ENCODE data around the gene NTN4. TPM values are rescaled to one million over a fixed set of nuclear protein-coding genes. Genes with fewer than 3 reads are reported as not detected.
A peak's percentile ranks its signal among the peaks of the same experiment; 100 is the strongest.

NTN4 gene
- total RNA-seq, 2 donors from 2014 or later, result 79.2 to 118 TPM

GRCh38 chr12:95723693-95724384, 66.7 kb downstream of the NTN4 start:
- 66% methylated on average over 4 of the region's 4 CpGs for WGBS
- H3K36me3 ChIP-seq, result no peaks in the 10 kb centered on the region
- DNase-seq (ENCODE audit: low spot score), result no peak
- H3K4me1 ChIP-seq (replicated peaks), result no peaks in the 10 kb centered on the region
- TF ChIP-seq CTCF (IDR thresholded peaks at IDR 0.05), result no peak
- TF ChIP-seq POLR2AphosphoS5 (IDR thresholded peaks at IDR 0.05), result no peak
- no peak for TF ChIP-seq POLR2A (IDR thresholded peaks at IDR 0.05)
- no peaks in the 10 kb centered on the region for H3K9me3 ChIP-seq
- intact Hi-C loops (cut with DNase I), result no loop called here
- no peak overlapping the region for H3K27ac ChIP-seq
- H3K4me3 ChIP-seq, result no peak overlapping the region
- H3K27me3 ChIP-seq (replicated peaks; ENCODE audit: insufficient read depth), result no peaks in the 10 kb centered on the region

GRCh38 chr12:95721320-95721719, 69.2 kb downstream of the NTN4 start:
- no peaks in the 10 kb centered on the region for H3K9me3 ChIP-seq
- 52% methylated on average over 2 of the region's 2 CpGs for WGBS
- no peak overlapping the region for H3K4me3 ChIP-seq
- H3K36me3 ChIP-seq, result no peaks in the 10 kb centered on the region
- no peaks in the 10 kb centered on the region for H3K4me1 ChIP-seq (replicated peaks)
- peak; percentile 48 for DNase-seq (ENCODE audit: low spot score)
- H3K27me3 ChIP-seq (replicated peaks; ENCODE audit: insufficient read depth), result no peaks in the 10 kb centered on the region
- intact Hi-C loops (cut with DNase I), result no loop called here
- no peak for TF ChIP-seq POLR2A (IDR thresholded peaks at IDR 0.05)
- TF ChIP-seq POLR2AphosphoS5 (IDR thresholded peaks at IDR 0.05), result peak; percentile 39
- H3K27ac ChIP-seq, result peak overlapping the region in 1 of 2 donors; percentile 35

- peak overlapping the region in 1 of 2 donors; percentile 35 for H3K27ac ChIP-seq
- DNase-seq (ENCODE audit: low spot score), result no peak
- H3K4me1 ChIP-seq (replicated peaks), result no peaks in the 10 kb centered on the region
- no peaks in the 10 kb centered on the region for H3K9me3 ChIP-seq
- H3K36me3 ChIP-seq, result no peaks in the 10 kb centered on the region
- intact Hi-C loops (cut with DNase I), result no loop called here
- H3K27me3 ChIP-seq (replicated peaks; ENCODE audit: insufficient read depth), result no peaks in the 10 kb centered on the region
- H3K4me3 ChIP-seq, result no peak overlapping the region
- WGBS, result 59% methylated on average over 4 of the region's 4 CpGs
- TF ChIP-seq POLR2A (IDR thresholded peaks at IDR 0.05), result no peak
- TF ChIP-seq POLR2AphosphoS5 (IDR thresholded peaks at IDR 0.05), result peak; percentile 5
Measured at GRCh38 chr12:95720146-95720545, 70.4 kb downstream of the NTN4 start.

- no peaks in the 10 kb centered on the region for H3K36me3 ChIP-seq
- no peaks in the 10 kb centered on the region for H3K27me3 ChIP-seq (replicated peaks; ENCODE audit: insufficient read depth)
- TF ChIP-seq POLR2A (IDR thresholded peaks at IDR 0.05) (no peak), POLR2AphosphoS5 (IDR thresholded peaks at IDR 0.05) (no peak), CTCF (IDR thresholded peaks at IDR 0.05) (no peak)
- DNase-seq (ENCODE audit: low spot score), result no peak
- 64% methylated on average over 2 of the region's 2 CpGs for WGBS
- H3K27ac ChIP-seq, result no peak overlapping the region
- no peaks in the 10 kb centered on the region for H3K4me1 ChIP-seq (replicated peaks)
- intact Hi-C loops (cut with DNase I), result no loop called here
- H3K4me3 ChIP-seq, result no peak overlapping the region
- H3K9me3 ChIP-seq, result no peaks in the 10 kb centered on the region
Measured at GRCh38 chr12:95718772-95719171, 71.8 kb downstream of the NTN4 start.

- Histone ChIP-seq H3K27me3 (replicated peaks; ENCODE audit: insufficient read depth) (no peaks in the 10 kb centered on the region), H3K4me3 (no peak overlapping the region), H3K4me1 (replicated peaks) (no peaks in the 10 kb centered on the region), H3K36me3 (no peaks in the 10 kb centered on the region), H3K27ac (no peak overlapping the region), H3K9me3 (no peaks in the 10 kb centered on the region)
- intact Hi-C loops (cut with DNase I), result no loop called here
- 29% methylated on average over 3 of the region's 3 CpGs for WGBS
- TF ChIP-seq CTCF (IDR thresholded peaks at IDR 0.05) (no peak), POLR2A (IDR thresholded peaks at IDR 0.05) (no peak), POLR2AphosphoS5 (IDR thresholded peaks at IDR 0.05) (peak; percentile 70)
- DNase-seq (ENCODE audit: low spot score), result peak; percentile 27
Measured at GRCh38 chr12:95718006-95718431, 72.5 kb downstream of the NTN4 start.

All from prostate gland (tissue), 2 donors.